ENCODE measurements around the gene TACC2.
"Not testable (repeated sequence)": the region's sequence is repeated elsewhere in the genome, so short reads cannot be mapped to it uniquely, and the experiment has no call there.

TACC2 gene

GRCh38 chr10:122007415-122007814, 18.5 kb downstream of the TACC2 start:
- H3K4me3 ChIP-seq (ENCODE audit: low read depth, low read length): no peak overlapping the region
- TF ChIP-seq CTCF (IDR thresholded peaks at IDR 0.05; ENCODE audit: borderline replicate concordance, insufficient read depth, low read depth, low read length): no peak

GRCh38 chr10:122010405-122011050, 21.6 kb downstream of the TACC2 start:
- no peak for TF ChIP-seq CTCF (IDR thresholded peaks at IDR 0.05; ENCODE audit: borderline replicate concordance, insufficient read depth, low read depth, low read length)
- no peak overlapping the region for H3K4me3 ChIP-seq (ENCODE audit: low read depth, low read length)

- no peak for TF ChIP-seq CTCF (IDR thresholded peaks at IDR 0.05; ENCODE audit: borderline replicate concordance, insufficient read depth, low read depth, low read length)
Measured at GRCh38 chr10:122012731-122013130, 23.8 kb downstream of the TACC2 start.

GRCh38 chr10:122013311-122013780, 24.4 kb downstream of the TACC2 start:
- no peak for TF ChIP-seq CTCF (IDR thresholded peaks at IDR 0.05; ENCODE audit: borderline replicate concordance, insufficient read depth, low read depth, low read length)
- no peak overlapping the region for H3K4me3 ChIP-seq (ENCODE audit: low read depth, low read length)

More at GRCh38 chr10:122012731-122013130, 23.8 kb downstream of the TACC2 start:
- H3K4me3 ChIP-seq (ENCODE audit: low read depth, low read length): no peak overlapping the region

- no peak overlapping the region for H3K4me3 ChIP-seq (ENCODE audit: low read depth, low read length)
- TF ChIP-seq CTCF (IDR thresholded peaks at IDR 0.05; ENCODE audit: borderline replicate concordance, insufficient read depth, low read depth, low read length): no peak
Measured at GRCh38 chr10:122014652-122015248, 25.8 kb downstream of the TACC2 start.

GRCh38 chr10:122017926-122018325, 29.0 kb downstream of the TACC2 start:
- H3K4me3 ChIP-seq (ENCODE audit: low read depth, low read length): not testable (repeated sequence)

- H3K4me3 ChIP-seq (ENCODE audit: low read depth, low read length): no peak overlapping the region
- no peak for TF ChIP-seq CTCF (IDR thresholded peaks at IDR 0.05; ENCODE audit: borderline replicate concordance, insufficient read depth, low read depth, low read length)
Measured at GRCh38 chr10:122018491-122018890, 29.5 kb downstream of the TACC2 start.

All from GM12875 (cell line).